ENCODE data around the gene SNX5. TPM values are rescaled to one million over a fixed set of nuclear protein-coding genes. Genes with fewer than 3 reads are reported as not detected.

The SNX5 gene
- total and polyA plus RNA-seq, 2 donors (not counting 1 experiment from before 2014, with no cell fraction given), result 97.8 to 128 TPM

GRCh38 chr20:17963114-17963897 is 5.3 kb downstream of the SNX5 start:
- Histone ChIP-seq H3K4me2 (replicated peaks; ENCODE audit: low read depth, low read length, poor library complexity, severe bottlenecking) (peak overlapping the region; percentile 80), H3K79me2 (ENCODE audit: control insufficient read depth, insufficient read depth, low read length) (peaks cover 100% of the 10 kb centered on the region), H3K4me3 (ENCODE audit: control extremely low read depth in 1 of 5, extremely low read depth in 1 of 5, insufficient read depth in 1 of 5, low read depth in 2 of 5, low read length in 4 of 5) (no peak overlapping the region), H4K20me1 (ENCODE audit: control insufficient read depth, insufficient read depth, low read length, poor library complexity, severe bottlenecking) (no peaks in the 10 kb centered on the region), H3K27ac (ENCODE audit: low read length in 2 of 2) (peak overlapping the region; percentile 96 to 97), H3K4me1 (ENCODE audit: control insufficient read depth in 2 of 2, insufficient read depth in 2 of 2, low read length in 2 of 2) (peaks cover 78 to 86% of the 10 kb centered on the region in 2 donors), H3K9ac (ENCODE audit: low read length) (peak overlapping the region; percentile 7), H3K9me3 (ENCODE audit: control extremely low read depth in 1 of 3, control insufficient read depth in 2 of 3, insufficient read depth in 1 of 3, low read length in 2 of 3) (peaks cover 0 to 6% (median 0%) of the 10 kb centered on the region in 3 donors), H3K27me3 (replicated peaks in 1 of 4; ENCODE audit: control extremely low read depth in 1 of 4, control insufficient read depth in 3 of 4, insufficient read depth in 4 of 4, low read length in 3 of 4) (no peaks in the 10 kb centered on the region), H2AFZ (ENCODE audit: insufficient read depth, low read depth, low read length, poor library complexity, severe bottlenecking) (no peak overlapping the region), H3K36me3 (replicated peaks in 1 of 2; ENCODE audit: control extremely low read depth in 1 of 2, control insufficient read depth in 1 of 2, extremely low read depth in 1 of 2, insufficient read depth in 2 of 2, low read length in 1 of 2) (peaks cover 0 to 6% of the 10 kb centered on the region in 2 experiments)
- intact Hi-C loops (cut with micrococcal nuclease), result loop anchor here (10.0 kb wide), 3 partner anchors 109 to 1741 kb away; partner anchors contain the start of genes DZANK1 and POLR3F
- Mint-ChIP-seq H3K4me3 (peak overlapping the region; percentile 77), H3K9me3 (ENCODE audit: insufficient read depth) (no peaks in the 10 kb centered on the region), H3K27me3 (no peaks in the 10 kb centered on the region), H3K27ac (peak overlapping the region; percentile 86), H3K4me1 (peaks cover 90% of the 10 kb centered on the region)
- CTCF ChIA-PET, result interaction anchor here (1.0 to 3.5 kb wide), 7 partner anchors 10 to 281 kb away, joined by 3 to 16 read pairs (median 4); partner anchors contain the start of gene RRBP1
- POLR2A ChIA-PET, result interaction anchor here (0.5 to 0.7 kb wide), 3 partner anchors 35 to 88 kb away, joined by 3 to 6 read pairs (median 4); no protein-coding TSS in a partner anchor
- ATAC-seq (ENCODE audit: low read depth), result no peak
- TF ChIP-seq CTCF (IDR thresholded peaks at IDR 0.05) (no peak), EZH2 (IDR thresholded peaks at IDR 0.05; ENCODE audit: borderline replicate concordance, insufficient read depth, low read depth, low read length, poor library complexity, severe bottlenecking) (no peak)
- no peak for DNase-seq
- 67% methylated on average over 4 of the region's 9 CpGs for WGBS (ENCODE audit: insufficient coverage)
